SW480 (cell line): ENCODE results near the gene RPL27A.
"Not testable (repeated sequence)": the region's sequence is repeated elsewhere in the genome, so short reads cannot be mapped to it uniquely, and the experiment has no call there.

ENCODE experiments used
- DNase-seq: peaks from one replicate; pipeline ENCODE4 v3.0.0-alpha.2; 2016; ENCODE audit warnings: low spot score

Gene RPL27A

GRCh38 chr11:8682303-8683114, at the start of gene RPL27A, which contains the start of gene TRIM66:
Gene RPL27A (plus strand): TSS chr11:8682792. CDS start chr11:8682814, 22 bp downstream.
Gene TRIM66 (minus strand): TSS chr11:8682665. CDS start chr11:8672274, 10,391 bp downstream.
- DNase-seq = peak; percentile 95

DNA sequence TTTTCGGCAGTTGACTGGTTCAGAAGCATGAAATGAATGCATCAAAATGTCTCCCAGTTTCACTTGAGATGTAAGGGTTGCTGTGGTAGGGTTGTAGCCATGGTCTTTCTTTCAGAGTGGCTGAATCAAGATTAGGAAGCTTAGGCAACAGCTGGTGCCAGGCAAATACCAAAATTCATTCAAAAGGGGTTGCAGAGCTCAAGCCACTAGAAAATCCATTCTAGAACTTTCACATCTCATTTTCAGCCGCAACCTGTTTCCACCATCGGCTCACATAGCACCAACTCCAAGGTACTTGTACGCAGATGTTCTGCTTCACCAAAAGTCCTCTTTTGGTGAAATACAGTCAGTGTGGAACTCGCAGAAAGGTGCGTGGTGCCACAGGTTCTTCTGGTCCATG, 48.1 kb upstream of the RPL27A start:
- no peak for DNase-seq

- DNase-seq = no peak
Measured at GRCh38 chr11:8636127-8636526, 46.5 kb upstream of the RPL27A start.

- no peak for DNase-seq
Measured at GRCh38 chr11:8638300-8638699, 44.3 kb upstream of the RPL27A start.

DNA sequence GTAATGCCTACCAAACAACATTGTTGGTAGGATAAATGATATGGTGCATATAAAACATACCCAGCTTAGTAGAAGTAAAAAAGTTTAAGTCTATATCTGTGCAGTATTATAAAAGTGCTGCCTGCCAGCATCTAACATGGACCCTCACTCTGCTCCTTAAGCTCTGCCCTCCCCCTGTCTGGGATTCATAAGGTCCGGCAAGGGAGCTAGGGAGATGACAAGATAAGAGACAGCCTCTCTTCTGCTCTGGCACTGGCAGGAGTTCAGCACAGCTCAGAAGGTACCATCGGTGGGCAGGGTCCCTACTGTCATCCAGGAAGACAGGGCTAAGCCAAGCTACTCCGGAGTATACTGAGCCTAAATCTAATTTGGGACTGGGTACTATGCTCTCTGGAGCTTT, 42.9 kb upstream of the RPL27A start:
- no peak for DNase-seq

GRCh38 chr11:8640267-8640906, 42.2 kb upstream of the RPL27A start:
- DNase-seq = no peak

DNA sequence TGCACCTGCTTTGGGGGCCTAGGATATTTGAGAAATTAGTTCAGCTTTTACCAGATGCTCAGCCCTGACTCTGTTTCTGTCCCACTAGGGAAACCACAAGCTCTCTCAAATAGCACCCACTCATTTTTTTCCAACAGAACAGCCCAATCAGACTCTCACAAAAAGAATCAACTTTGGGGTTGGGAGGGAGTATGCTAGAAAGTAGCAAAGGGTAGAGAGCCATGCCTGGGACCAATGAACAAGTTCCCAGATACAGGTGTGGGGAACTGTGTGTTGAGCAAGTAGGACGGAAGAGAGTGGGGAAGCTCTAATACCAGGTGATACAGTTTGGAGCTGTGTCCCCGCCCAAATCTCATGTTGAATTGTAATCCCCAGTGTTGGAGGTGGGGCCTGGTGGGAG, 41.3 kb upstream of the RPL27A start:
- DNase-seq = no peak

DNA sequence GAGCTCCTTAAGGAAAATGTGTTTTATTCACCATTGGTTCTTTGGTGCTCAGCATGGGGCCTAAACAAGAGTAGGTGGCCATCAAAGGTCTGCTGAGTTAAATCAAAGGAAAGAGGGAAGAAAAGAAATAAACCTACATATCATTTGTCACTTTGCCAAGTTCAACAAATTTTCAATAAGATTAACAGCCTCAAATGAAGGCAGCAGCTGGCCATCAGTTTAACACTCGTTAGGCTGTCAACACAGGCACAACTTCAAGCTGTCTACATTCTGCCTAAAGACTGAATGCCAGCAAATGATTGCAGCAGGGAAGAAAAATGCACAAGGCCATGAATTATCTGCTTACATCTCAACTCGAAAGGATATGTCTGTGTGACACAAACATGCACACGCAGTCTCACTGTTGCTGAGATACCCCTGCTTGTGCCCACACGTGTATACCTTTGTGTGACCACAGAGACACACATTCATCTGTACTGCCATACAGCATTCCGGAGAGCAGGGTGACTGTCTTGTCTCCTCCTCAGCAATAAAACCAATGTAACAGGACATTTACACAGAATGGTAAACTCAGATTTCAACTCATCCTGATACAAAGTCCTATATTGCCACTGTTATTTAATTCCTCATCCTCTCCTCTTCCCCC, 40.3 kb upstream of the RPL27A start:
- DNase-seq = no peak

DNA sequence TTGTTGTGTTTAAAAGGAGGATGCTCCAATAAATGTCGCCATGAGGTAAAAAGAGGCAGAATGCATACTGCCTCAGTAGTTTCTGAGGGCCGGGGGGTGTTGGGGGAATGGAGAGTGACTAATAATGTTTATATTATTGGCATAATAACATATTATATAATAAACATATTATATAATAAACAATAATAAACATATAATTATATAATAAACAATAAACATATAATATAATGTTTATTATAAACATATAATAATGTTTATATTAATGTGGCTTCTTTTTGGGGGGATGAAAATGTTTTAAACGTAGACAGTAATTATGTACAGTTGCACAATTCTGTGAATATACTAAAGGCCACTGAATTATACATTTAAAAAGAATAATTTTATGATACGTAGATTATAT, 35.7 kb upstream of the RPL27A start:
- DNase-seq = no peak

- DNase-seq = no peak
Measured at GRCh38 chr11:8649361-8649760, 33.2 kb upstream of the RPL27A start.

GRCh38 chr11:8650401-8650990, 32.1 kb upstream of the RPL27A start:
- DNase-seq = no peak

DNA sequence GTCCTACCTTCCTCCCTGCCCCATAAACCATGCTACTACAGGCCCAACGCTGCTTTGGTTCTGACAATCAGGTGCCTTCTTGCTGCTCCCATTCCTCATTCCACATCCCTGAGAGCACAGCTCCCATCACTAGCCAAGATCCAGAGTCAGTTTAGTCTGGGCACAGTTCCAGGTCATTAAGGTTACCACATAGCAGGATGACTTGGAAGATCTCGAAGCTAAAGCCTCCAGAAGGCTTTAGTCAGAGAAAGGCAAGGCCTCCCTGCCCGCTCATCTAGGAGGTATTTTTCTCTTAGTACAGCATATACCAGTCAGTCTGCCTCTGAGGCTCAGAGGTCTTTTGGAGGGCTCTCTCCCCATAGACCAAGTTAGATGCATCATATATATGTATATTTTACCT, 30.5 kb upstream of the RPL27A start:
- no peak for DNase-seq

GRCh38 chr11:8654503-8654902, 28.1 kb upstream of the RPL27A start:
- no peak for DNase-seq

GRCh38 chr11:8656291-8656690, 26.3 kb upstream of the RPL27A start:
- no peak for DNase-seq

GRCh38 chr11:8658321-8659057, 24.1 kb upstream of the RPL27A start:
- no peak for DNase-seq

DNA sequence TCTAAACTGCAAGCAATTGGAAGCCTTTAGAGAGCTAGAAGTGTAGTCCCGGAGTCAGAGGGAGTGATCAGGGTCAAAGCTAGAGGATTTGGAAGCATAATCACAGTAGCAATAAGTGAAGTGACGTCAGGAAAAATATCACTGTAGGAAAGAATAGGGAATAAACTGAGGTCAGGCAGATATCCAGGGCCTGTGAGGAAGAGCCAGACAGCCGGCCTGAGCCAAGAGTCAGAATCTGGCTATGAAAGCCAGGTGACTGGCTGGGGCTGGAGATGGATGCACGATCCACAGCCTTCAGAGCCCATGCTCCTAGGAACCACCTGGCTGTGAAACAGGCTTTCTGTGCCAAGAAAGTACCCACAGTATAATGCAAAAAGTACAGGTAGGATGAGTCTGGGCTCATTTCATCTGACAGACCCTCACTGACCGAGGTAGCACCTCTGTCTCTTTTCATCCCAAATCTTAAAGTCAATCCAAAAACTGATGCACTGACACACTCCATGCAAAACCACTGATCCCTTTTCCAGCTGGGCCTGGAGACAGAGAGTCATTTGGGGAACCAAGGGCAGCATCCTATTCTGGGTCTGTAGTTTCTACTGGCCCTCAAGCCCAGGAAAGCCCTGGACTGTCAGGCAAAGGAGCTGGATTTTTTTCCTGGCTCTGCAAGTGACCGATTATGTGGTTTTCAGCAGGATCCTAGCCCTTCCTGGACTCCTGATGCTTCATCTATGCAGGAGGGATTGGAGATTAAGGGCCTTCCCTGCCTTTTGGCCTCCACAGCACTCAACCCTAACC, 21.4 kb upstream of the RPL27A start:
- DNase-seq = no peak

- DNase-seq = no peak
Measured at GRCh38 chr11:8665222-8665621, 17.4 kb upstream of the RPL27A start.

- not testable (repeated sequence) for DNase-seq
Measured at GRCh38 chr11:8670081-8670480, 12.5 kb upstream of the RPL27A start.

- no peak for DNase-seq
Measured at GRCh38 chr11:8671193-8671612, 11.4 kb upstream of the RPL27A start.

DNA sequence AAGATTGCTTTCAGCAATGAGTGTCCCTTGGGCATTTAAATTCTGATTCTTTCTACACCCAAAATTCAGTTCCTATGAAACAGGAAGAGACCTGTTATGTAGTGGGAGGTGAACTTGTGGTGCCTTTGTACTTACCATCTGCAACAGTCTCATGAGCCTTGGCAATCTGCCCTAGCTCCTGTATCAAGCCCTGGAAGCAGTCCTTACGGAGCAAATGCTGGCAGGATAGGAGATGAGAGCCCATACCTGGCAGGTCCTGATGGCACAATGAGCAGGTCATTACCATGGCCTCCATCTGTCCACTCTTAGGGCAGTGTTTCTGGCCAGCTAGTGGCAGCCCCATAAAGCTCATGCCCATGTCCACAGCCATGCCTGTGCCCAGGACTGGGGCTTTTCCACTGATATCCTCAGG, 10.9 kb upstream of the RPL27A start:
- DNase-seq = no peak

DNA sequence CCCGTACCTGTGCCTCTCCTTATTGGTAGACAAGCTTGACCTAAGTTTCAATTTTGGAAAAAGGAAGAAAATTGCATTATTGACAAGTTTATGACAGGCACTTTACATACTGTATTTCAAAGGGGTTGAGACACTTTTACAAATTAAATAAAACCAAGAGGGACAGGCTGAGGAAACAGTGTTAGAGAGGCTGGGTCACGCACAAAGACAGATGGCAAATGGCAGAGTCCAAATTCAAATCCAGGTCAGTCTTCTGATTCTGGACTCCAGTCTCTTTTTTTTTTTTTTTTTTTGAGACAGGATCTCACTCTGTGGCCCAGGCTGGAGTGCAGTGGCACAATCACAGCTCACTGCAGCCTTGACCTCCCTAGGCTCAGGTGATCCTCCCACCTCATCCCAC, 10.2 kb upstream of the RPL27A start:
- no peak for DNase-seq
